HEK293T (cell line): ENCODE data around the gene ABCA9.

ENCODE experiments used
- CTCF ChIA-PET: fragments of 350-600 bp; formaldehyde crosslinking; extraction: SDS; loops from one replicate; lab custom pipeline; 2021; ENCODE audit warnings: antibody characterized with exemption, inconsistent platforms; lab: Yijun Ruan, JAX
- POLR2A ChIA-PET: fragments of 350-600 bp; formaldehyde crosslinking; extraction: SDS; loops from one replicate; lab custom pipeline; 2020; ENCODE audit warnings: antibody characterized with exemption, inconsistent platforms; lab: Yijun Ruan, JAX
- DNase-seq: peaks from one replicate; pipeline ENCODE4 v3.0.0; 2012; ENCODE audit warnings: mixed read lengths; ENCODE audit errors: extremely low spot score
- ARNT ChIP-seq: fragments of 450-650 bp; IDR thresholded peaks from 2 replicates; pipeline ENCODE4 v1.6.1; 2017; ENCODE audit warnings: mild to moderate bottlenecking
- BHLHE40 ChIP-seq: fragments of 450-650 bp; IDR thresholded peaks from 2 replicates; pipeline ENCODE4 v1.6.1; 2016; ENCODE audit warnings: mild to moderate bottlenecking, moderate library complexity, borderline replicate concordance
- CTBP1 ChIP-seq: fragments of 450-650 bp; IDR thresholded peaks from 2 replicates; pipeline ENCODE4 v1.6.1; 2016; ENCODE audit warnings: borderline replicate concordance
- ELF4 ChIP-seq: fragments of 450-650 bp; IDR thresholded peaks from 2 replicates; pipeline ENCODE4 v1.6.1; 2017; ENCODE audit warnings: antibody characterized with exemption
- FOXA1 ChIP-seq: fragments of 450-650 bp; IDR thresholded peaks from 2 replicates; pipeline ENCODE4 v1.6.1; 2016; ENCODE audit warnings: mild to moderate bottlenecking
- FOXK2 ChIP-seq: fragments of 450-650 bp; IDR thresholded peaks from 2 replicates; pipeline ENCODE4 v1.6.1; 2016; ENCODE audit warnings: mild to moderate bottlenecking
- FOXM1 ChIP-seq: fragments of 450-650 bp; IDR thresholded peaks from 2 replicates; pipeline ENCODE4 v1.6.1; 2017; ENCODE audit warnings: mild to moderate bottlenecking, borderline replicate concordance
- HDGF ChIP-seq: fragments of 450-650 bp; IDR thresholded peaks from 2 replicates; pipeline ENCODE4 v1.6.1; 2017; ENCODE audit warnings: antibody characterized with exemption, borderline replicate concordance
- L3MBTL2 ChIP-seq: fragments of 450-650 bp; conservative IDR thresholded peaks from 2 replicates; pipeline ENCODE4 v1.6.1; 2016; ENCODE audit warnings: mild to moderate bottlenecking
- LEF1 ChIP-seq: fragments of 450-650 bp; IDR thresholded peaks from 2 replicates; pipeline ENCODE4 v1.6.1; 2017; ENCODE audit warnings: mild to moderate bottlenecking, borderline replicate concordance
- NFRKB ChIP-seq: fragments of 450-650 bp; IDR thresholded peaks from 2 replicates; pipeline ENCODE4 v1.6.1; 2016; ENCODE audit warnings: mild to moderate bottlenecking, moderate library complexity
- PKNOX1 ChIP-seq: fragments of 450-650 bp; IDR thresholded peaks from 2 replicates; pipeline ENCODE4 v1.6.1; 2016
- SP1 ChIP-seq: fragments of 450-650 bp; IDR thresholded peaks from 2 replicates; pipeline ENCODE4 v1.6.1; 2017
- SUZ12 ChIP-seq: fragments of 450-650 bp; IDR thresholded peaks from 2 replicates; pipeline ENCODE4 v1.6.1; 2016; ENCODE audit warnings: mild to moderate bottlenecking
- TARDBP ChIP-seq: fragments of 450-650 bp; IDR thresholded peaks from 2 replicates; pipeline ENCODE4 v1.6.1; 2016
- ZNF384 ChIP-seq: fragments of 450-650 bp; IDR thresholded peaks from 2 replicates; pipeline ENCODE4 v1.6.1; 2016

Gene ABCA9

DNA sequence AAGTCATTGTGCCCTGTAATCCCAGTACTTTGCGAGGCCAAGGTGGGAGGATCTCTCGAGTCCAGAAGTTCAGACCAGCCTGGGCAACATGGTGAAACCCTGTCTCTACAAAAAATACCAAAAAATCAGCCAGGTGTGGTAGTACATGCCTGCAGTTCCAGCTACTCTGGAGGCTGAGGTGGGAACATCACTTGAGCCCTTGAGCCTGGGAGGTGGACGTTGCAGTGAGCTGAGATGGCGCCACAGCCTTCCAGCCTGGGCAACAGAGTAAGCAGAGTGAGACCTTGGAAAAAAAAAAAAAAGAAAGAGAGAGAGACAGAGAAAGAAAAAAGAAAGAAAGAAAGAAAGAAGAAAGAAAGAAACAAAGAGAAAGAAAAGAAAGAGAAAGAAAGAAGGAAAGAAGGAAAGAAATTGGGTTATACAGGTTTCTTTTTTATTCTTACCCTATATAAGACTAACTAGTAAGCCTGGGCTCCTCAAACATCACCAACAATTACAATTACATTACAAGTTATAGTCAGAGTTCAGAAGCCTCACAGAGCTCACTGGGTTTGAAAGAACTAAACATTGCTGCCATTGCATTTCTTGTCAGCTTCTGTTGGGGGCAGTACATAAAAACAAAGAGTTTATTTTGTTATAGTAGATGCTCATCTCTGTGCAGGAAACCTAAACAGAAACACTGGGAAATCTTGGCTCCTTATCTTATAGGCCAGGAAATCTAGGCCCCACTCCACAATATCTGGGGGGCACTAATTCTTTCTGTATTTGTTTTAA is 6.7 kb upstream of the ABCA9 start:
- CTCF ChIA-PET = interaction anchor here (0.6 kb wide), 1 partner anchor 36 kb away, joined by 3 read pairs; no protein-coding TSS in a partner anchor
- DNase-seq = no peak
- POLR2A ChIA-PET = no interaction called here
- TF ChIP-seq ARNT (no peak), SP1 (no peak), CTBP1 (no peak), ELF4 (no peak), NFRKB (no peak), BHLHE40 (no peak), SUZ12 (no peak), L3MBTL2 (no peak), LEF1 (no peak), PKNOX1 (no peak), FOXK2 (no peak), ZNF384 (no peak)

- ChIA-PET POLR2A (no interaction called here), CTCF (no interaction called here)
- TF ChIP-seq SP1 = no peak
- TF ChIP-seq PKNOX1 = no peak
- TF ChIP-seq ZNF384 = no peak
- TF ChIP-seq ARNT = no peak
- no peak for TF ChIP-seq TARDBP
- TF ChIP-seq HDGF = no peak
- no peak for TF ChIP-seq BHLHE40
- no peak for TF ChIP-seq FOXA1
- TF ChIP-seq L3MBTL2 = no peak
- no peak for TF ChIP-seq SUZ12
- TF ChIP-seq LEF1 = no peak
- no peak for TF ChIP-seq FOXM1
- TF ChIP-seq NFRKB = no peak
- no peak for TF ChIP-seq FOXK2
- no peak for TF ChIP-seq CTBP1
- DNase-seq = no peak
These were observed 5.8 kb upstream of the ABCA9 start for GRCh38 chr17:69066482-69066881.

DNA sequence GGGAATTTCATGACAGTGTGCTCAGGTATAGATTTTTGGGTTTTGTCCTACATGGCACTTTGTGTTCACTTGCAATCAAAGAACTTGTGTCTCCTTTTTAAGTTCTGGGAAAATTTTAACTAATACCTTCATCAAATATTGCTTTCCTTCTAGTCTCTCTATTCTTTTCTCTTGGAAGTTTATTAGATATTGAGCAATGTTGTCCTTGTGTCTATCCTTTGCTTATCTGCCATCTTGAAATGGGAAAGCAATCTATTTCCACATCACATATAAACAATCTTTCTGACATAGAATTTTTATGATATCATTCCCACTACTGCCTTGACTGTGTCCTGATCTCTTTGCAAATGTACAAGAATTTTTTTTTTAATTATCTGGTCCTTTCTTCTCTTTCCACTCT is 4.4 kb upstream of the ABCA9 start:
- ChIA-PET POLR2A (interaction anchor here (0.5 kb wide), 1 partner anchor 15 kb away, joined by 4 read pairs; no protein-coding TSS in a partner anchor), CTCF (no interaction called here)
- TF ChIP-seq LEF1 (no peak), ARNT (no peak), NFRKB (no peak), PKNOX1 (no peak), FOXA1 (no peak), ELF4 (no peak), ZNF384 (no peak), HDGF (no peak)

DNA sequence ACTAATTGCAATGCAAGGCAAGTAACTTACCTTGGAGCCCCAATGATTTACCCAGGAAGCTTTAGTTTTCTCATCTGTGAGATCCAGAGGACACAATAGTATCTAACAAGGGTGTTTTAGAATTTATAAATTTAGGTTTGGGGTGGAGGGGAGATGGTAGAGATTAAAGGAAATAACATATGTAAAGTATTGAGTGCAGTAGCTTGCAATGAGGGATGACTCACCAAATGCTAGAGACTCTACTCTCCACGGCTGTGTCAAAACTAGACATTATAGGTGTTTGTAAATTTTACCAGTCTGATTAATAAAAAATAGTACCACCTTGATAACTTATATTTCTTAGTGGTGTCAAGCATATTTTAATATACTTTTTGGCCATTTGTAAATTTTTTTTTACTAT is 3.7 kb upstream of the ABCA9 start:
- no peak for TF ChIP-seq FOXA1
- no peak for TF ChIP-seq PKNOX1
- no peak for TF ChIP-seq ELF4
- no peak for TF ChIP-seq ARNT
- no peak for TF ChIP-seq SUZ12
- no peak for TF ChIP-seq CTBP1
- TF ChIP-seq ZNF384 = no peak
- no peak for TF ChIP-seq TARDBP
- TF ChIP-seq HDGF = no peak
- TF ChIP-seq SP1 = no peak
- no peak for TF ChIP-seq NFRKB
- no peak for TF ChIP-seq FOXM1
- TF ChIP-seq FOXK2 = no peak
- no peak for TF ChIP-seq L3MBTL2
- no peak for TF ChIP-seq BHLHE40
- ChIA-PET POLR2A (interaction anchor here (0.5 kb wide), 1 partner anchor 15 kb away, joined by 4 read pairs; no protein-coding TSS in a partner anchor), CTCF (no interaction called here)
- DNase-seq = no peak

More for the DNA sequence above, 4.4 kb upstream of the ABCA9 start:
- DNase-seq = no peak

GRCh38 chr17:69064001-69064400 is 3.3 kb upstream of the ABCA9 start:
- TF ChIP-seq ELF4 = no peak
- ChIA-PET CTCF (no interaction called here), POLR2A (no interaction called here)
- no peak for DNase-seq
